SK-N-MC (cell line): ENCODE data around the gene CFAP221.

Experiments
- EZH2 ChIP-seq: fragments of 200-600 bp; sonication (generic); IDR thresholded peaks from one replicate; pipeline ENCODE4 v1.6.1; 2017; ENCODE audit warnings: antibody characterized with exemption
- FOXP2 ChIP-seq: optimal IDR thresholded peaks from 2 replicates; pipeline ENCODE3; 2011; ENCODE audit warnings: mild to moderate bottlenecking, moderate library complexity; ENCODE audit not compliant: insufficient read depth; ENCODE audit errors: extremely low read length, control extremely low read depth
- POLR2AphosphoS5 ChIP-seq: IDR thresholded peaks from 2 replicates; pipeline ENCODE4 v1.6.1; 2012; ENCODE audit warnings: mild to moderate bottlenecking, low read depth, low read length, borderline replicate concordance

DNA sequence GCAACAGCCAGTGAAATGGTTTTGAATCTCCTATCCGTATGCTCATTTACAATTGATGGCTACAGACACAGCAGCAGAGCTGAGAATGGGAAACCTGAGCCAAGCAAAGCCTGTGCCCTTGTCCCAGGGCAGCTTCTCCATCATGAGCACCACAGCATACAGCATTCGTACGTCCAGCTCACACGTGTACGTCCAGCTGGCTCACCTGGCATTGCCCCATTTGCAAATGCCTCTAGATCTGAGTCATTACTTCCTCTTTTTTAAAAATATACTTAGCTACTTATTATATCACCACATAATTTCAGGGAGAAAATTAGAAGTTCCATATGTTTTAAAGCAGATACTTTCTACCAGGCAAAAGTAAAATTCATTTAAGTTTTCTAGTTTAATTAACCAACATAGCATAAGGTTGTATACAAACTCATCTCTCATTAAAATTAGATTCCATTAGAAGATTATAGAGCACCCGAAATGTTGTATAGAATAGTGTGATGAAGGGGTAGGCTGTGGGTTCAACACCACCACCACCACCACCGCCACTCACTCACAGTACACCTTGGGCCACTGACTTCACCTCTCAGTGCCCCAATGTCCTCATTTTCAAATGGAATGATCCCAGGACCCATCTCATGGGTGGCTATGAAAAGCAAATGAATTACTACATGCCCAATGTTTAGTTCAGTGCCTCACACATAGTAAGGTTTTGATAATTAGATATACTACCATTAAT is 103.4 kb downstream of the CFAP221 start:
- TF ChIP-seq EZH2, result no peak
- no peak for TF ChIP-seq POLR2AphosphoS5
- no peak for TF ChIP-seq FOXP2
